Fibroblast of skin of scalp (primary cell): ENCODE results near the gene CLCN4.
A peak's percentile ranks its signal among the peaks of the same experiment; 100 is the strongest.

Source experiments
- DNase-seq: peaks from one replicate; pipeline ENCODE4 v3.0.0-alpha.2; 2013

The CLCN4 gene

GRCh38 chrX:10244915-10245622 lies 88.3 kb downstream of the CLCN4 start:
- no peak for DNase-seq

GRCh38 chrX:10245886-10246285 lies 89.1 kb downstream of the CLCN4 start:
- no peak for DNase-seq

GRCh38 chrX:10246297-10246696 lies 89.5 kb downstream of the CLCN4 start:
- DNase-seq, result no peak

GRCh38 chrX:10246846-10247245 lies 90.1 kb downstream of the CLCN4 start:
- no peak for DNase-seq

GRCh38 chrX:10254739-10255138 lies 98.0 kb downstream of the CLCN4 start:
- no peak for DNase-seq

- DNase-seq, result peak; percentile 79
These were observed 102.9 kb downstream of the CLCN4 start for GRCh38 chrX:10259716-10260115.

GRCh38 chrX:10265775-10266174 lies 109.0 kb downstream of the CLCN4 start:
- DNase-seq, result no peak

- no peak for DNase-seq
These were observed 121.9 kb downstream of the CLCN4 start for GRCh38 chrX:10278716-10279115.

GRCh38 chrX:10280071-10280470 lies 123.3 kb downstream of the CLCN4 start:
- DNase-seq, result no peak

- no peak for DNase-seq
These were observed 125.7 kb downstream of the CLCN4 start for GRCh38 chrX:10282490-10282889.

- no peak for DNase-seq
These were observed 129.4 kb downstream of the CLCN4 start for GRCh38 chrX:10286195-10286594.
